CD4-positive, alpha-beta T cell treated with Interleukin-1 beta for 1 hour (primary cell): Measurements from ENCODE around the gene NUDT21.
"Not testable (repeated sequence)": the region's sequence is repeated elsewhere in the genome, so short reads cannot be mapped to it uniquely, and the experiment has no call there.

Experiments used
- DNase-seq, 2 donors: peaks; one replicate each; pipeline ENCODE4 v3.0.0-alpha.2; 2020 to 2022

NUDT21 gene

DNA sequence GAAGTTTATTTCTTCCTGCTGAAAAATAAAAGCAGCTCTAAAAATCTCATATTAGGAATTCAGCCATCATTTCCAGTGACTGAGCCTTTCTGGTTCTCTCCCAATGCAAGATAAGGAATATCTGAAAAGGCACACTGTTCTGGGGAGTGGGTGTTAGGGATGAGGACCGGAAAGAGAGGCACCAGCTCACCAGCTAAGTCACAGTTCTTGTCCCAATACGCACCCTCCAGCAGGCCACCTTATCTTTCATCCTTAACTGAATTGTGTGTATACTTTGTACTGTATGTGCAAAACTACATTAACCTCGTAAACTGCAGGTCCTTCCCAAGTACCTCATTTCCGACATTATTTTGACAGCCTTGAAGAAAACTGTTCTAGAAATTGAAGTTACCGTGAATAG is 36.8 kb downstream of the NUDT21 start:
- DNase-seq = no peak

DNA sequence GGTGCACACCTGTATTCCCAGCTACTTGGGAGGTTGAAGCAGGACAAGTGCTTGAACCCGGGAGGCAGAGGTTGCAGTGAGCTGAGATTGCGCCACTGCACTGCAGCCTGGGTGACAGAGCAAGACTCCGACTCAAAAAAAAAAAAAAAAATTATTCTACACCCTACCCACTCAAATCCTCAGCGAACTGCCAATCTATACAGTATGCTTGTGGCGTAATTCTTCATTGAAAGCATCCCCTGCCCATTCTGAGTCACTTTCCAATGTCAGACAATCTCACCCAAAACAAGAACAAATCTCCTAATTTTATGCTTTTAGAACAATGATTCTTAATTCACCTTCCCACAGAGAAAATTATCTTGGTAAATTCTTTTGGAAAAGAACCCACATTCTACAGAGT is 37.8 kb downstream of the NUDT21 start:
- no peak for DNase-seq

DNA sequence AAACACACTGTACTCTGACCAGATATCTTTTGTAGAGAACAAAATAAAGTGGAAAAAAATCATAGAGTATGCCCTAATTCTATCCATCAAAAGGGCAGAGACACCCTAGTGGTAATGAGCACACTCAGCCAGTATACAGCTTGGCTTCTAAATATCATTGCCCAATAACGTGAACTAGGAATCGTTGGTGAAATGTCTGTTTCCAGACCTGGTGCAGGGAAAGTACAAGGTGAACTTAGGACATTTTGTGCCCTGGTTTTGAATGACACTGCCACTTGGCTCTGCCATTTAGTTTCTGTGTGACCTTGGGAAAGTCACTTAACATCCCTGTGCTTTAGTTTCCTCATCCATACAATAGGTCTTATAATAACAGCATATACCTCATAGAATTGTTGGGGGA is 39.5 kb downstream of the NUDT21 start:
- no peak for DNase-seq

DNA sequence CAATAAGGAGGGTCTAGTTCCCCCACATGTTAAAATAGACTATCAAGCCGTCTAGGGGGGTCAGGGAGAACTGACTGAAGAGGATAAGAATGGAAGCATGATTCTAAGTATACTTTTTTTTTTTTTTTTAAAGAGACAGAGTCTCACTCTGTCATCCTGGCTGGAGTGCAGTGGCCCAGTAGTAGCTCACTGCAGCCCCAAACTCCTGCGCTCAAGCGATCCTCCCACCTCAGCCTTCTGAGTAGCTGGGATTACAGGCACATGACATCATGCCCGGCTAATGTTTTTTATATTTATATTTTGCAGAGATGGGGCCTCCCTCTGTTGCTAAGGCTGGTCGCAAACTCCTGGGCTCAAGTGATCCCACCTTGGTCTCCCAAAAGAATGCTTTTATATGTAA is 40.0 kb downstream of the NUDT21 start:
- no peak for DNase-seq

DNA sequence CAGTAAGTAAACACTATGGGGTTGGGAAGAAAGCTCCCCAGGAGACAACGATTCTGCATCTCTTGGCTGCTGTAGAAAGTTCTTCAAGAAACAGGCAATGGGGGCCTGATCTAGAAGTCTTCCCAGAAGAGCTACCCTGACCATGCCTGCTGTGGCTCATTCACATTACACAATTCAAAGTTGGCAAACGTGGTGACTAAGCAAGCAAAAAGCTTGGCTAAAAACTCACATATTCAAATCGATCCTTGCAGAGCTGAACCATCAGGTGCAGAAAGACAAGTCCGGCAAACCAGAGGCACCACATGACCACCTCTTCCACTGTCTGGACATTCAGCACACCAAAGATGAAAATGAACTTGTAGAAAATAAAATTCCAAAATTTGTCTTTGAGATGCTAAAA is 41.9 kb downstream of the NUDT21 start:
- no peak for DNase-seq

DNA sequence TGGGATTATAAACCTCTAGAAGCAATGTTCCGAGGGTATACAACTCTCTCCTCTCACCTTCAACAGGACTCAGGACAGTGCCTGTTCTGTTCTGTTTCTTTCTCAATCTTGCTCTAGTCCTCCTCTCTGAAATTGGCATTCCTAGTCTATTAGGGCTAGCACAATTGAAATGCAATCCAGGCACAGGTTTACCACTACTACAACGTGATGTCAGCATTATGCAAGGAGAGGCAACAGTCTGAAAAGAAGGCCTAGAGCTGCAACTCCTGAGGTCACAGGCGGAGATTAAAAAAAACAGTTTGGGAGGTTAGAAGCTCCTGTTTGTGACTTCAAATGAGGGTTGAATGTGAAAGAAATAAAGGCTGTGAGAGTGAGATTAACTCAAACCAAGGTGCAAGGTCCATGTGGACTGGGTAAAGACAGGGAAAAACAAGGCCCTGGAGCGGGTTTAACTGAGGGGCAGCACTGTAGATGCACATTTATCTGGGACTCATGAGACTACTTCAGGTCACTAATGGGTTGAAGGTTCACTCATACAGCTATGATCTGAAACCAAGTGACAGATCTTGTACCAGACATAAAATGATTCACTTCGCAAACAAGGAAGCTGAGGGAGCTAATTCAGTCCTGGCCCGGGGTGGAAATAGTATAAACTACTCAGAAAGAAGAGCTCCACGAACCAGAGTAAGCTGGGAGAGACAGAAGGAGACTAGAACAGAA is 42.6 kb downstream of the NUDT21 start:
- no peak for DNase-seq

DNA sequence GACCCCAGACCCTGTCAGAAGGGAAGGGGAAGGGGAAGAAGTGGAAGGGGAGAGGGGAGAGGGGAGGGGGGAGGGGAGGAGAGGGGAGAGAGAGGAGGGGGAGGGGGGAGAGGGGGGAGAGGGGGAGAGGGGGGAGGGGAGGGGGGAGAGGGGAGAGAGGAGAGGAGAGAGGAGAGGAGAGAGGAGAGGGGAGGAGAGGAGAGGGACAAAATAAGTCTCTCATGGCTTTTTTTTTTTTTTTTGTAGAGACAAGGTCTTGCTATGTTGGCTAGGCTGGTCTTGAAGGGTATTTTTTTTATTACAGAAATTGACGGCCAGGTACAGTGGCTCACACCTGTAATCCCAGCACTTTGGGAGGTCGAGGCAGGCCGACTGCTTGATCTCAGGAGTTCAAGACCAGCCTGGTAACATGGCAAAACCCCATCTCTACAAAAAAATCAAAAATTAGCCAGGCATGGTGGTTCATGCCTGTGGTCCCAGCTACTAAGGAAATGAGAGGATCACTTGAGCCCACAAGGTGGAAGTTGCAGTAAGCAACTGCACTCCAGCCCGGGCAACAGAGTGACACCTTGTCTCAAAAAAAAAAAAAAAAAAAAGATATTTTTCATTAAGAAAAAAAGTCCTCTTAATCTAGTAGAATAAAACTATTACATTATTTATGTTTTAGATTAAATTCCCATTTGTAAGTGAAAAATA is 45.0 kb downstream of the NUDT21 start:
- DNase-seq = no peak

DNA sequence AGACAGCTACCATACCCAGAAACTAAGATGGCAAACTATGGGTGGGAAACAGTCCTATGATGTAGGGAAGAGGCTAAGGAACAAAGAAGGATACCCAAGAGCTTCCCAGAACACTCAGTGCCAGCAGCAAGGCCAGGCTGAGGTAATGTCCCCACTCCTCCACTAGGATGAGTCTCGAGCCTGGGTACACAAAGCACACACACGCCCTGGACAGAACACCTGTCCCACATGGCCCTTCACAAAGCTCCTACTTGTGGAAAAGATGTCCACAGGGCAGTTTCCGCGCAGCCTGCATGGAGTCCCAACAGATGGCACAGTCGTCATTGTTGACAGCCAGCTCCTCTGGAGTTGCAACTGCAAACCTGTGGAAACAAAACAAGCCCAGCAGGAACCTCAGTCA is 49.6 kb downstream of the NUDT21 start:
- DNase-seq = no peak

DNA sequence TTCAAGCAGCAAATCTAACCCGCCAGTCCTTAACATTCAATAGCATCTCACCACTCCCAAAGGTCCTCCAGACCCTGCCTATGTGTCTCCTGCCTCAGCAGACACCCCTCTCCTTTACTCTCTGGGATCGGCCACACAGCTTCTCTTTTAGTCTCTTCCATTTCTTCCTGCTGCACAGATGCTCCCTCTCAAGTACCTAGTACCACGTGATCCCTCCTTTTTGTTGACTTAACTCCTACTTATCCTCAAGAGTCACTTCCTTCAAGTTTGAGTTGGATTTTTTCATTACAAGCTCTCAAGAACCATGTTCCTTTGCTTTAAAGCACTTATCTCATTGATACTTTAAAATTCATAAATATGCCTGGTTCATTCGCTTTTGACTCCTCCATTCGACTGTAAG is 50.7 kb downstream of the NUDT21 start:
- no peak for DNase-seq

DNA sequence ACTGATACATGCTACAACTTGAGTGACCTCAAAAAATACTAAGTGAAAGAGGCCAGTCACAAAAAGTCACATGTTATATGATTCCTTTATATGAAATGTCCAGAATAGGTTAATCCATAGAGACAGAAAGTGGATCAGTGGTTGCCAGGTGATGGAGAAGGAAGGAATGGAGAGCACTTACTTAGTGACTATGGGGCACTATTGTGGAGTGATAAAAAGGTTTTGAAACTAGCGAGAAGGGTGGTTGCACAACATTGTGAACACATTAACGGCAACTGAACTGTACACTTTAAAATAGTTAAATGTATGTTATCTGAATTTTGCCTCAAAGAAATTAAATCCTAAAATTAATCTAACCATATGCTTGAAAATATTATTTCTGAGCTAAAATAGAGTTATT is 51.6 kb downstream of the NUDT21 start:
- DNase-seq = no peak

DNA sequence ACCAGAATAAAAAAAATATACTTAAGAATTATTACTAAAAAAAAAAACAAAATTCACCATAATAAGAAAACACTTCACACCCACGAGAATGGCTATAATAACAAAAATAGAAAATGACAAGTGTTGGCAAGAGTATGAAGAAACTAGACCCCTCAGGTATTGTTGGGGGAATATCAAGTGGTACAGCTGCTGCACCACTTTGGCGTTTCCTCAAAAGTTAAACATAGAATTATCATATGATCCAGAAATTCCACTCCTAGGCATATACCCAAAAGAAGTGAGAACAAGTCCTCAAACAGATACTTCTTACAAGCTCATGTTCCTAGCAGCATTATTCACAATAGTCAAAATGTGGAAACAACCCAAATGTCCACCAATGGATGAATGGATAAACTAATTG is 52.1 kb downstream of the NUDT21 start:
- no peak for DNase-seq

DNA sequence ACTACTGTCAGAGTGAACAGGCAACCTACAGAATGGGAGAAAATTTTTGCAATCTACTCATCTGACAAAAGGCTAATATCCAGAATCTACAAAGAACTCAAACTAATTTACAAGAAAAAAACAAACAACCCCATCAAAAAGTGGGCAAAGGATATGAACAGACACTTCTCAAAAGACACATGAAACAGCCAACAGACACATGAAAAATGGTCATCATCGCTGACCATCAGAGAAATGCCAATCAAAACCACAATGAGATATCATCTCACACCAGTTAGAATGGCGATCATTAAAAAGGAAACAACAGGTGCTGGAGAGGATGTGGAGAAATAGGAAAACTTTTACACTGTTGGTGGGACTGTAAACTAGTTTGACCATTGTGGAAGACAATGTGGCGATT is 54.4 kb downstream of the NUDT21 start:
- not testable (repeated sequence) for DNase-seq

DNA sequence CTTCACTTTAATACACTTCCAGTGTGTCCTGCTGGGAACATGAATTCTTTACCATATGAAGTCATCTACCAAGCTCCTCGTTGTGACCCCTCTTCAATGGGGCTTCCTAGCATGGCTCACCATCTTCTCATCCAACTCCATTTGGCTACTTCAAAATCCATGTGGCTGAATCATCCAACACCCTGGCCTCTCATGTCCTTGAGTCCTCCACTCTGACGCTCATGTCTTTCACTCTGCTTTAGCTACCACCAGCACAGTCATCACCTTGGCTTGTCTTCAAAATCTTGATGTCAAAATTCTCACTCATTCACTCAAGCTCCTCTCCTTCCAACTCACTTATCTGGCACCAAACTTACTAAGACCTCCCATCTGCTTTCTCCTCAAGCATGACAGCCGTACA is 61.6 kb downstream of the NUDT21 start:
- DNase-seq = no peak

DNA sequence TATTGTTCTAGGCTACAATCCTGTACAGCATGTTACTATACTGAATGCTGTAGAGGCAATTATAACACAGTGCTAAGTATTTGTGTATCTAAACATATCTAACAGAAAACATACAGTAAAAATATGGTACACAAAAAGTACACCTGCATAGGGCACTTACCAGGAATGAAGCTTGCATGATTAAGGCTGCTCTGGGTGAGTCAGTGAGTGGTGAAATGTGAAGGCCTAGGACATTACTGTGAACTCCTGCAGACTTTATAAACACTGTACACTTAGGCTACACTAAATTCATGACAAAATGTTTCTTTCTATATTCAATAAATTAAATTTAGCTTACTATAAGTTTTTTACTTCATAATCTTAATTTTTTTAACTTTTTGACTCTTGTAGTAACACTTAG is 62.9 kb downstream of the NUDT21 start:
- DNase-seq = no peak

DNA sequence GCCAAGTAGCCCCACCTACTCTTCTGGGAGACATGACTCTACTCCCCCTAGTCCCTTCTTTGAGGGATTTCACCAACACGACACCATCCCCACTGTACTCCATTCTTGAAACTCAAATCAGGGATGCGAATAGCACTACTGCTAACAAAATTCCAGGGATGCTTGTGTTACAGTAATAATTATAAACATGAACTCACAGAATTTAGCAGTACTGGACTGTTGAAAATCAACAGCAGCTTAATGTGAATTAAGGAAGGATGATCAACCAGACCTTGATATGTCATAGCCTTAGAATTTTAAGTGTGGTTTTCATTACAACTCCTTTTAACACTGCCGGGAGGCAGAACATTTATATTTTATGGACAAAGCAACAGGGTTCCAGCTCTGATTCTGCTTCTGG is 63.7 kb downstream of the NUDT21 start:
- no peak for DNase-seq

DNA sequence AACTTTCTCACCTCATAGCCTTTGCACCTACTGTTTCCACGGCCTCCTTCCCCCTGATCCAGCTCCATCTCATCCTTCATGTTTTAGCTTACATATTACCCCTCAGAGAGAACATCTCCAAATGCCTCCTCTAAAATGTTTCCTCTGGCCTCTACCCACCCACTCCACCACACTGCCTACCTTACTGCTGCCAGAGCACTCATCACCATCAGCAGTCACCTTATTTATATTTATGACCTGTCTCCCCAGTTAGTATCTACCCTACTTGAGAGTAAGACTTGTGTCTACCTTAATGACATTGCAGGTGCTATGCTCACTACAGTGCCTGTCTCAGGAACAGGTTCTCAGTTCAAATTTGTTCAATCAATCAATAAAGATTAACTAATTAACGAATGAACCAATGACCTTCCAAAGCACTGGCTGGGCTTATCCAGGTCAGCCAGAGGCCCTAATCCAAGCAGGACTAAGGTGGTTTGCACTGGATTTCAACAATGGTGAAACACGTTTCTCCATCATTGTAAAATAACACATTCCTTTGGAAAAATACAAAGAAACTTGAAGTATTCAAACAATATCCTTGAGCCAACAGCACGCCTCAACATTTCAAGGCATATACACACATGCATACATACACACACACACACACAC is 66.9 kb downstream of the NUDT21 start:
- DNase-seq = no peak

DNA sequence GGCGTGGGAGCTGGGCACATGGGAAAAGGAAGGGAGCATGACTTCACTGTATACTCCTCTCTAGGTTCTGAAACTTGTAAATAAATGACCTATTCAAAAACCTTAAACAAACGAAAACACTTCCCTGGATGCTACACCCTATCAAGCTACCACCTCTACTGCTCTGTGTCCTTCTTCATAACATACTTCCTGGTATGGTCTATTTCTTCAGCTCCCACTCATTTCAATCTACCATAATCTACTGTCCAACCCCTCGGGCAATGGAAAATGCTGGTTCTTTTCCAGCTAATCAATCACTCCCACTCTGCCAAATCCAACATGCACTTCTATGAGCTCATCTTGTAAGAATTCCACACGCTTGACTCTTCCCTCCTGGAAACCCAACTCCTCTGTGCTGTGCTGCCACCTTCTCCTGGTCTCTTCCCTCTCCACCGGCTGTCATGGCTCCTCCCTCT is 68.2 kb downstream of the NUDT21 start:
- no peak for DNase-seq

DNA sequence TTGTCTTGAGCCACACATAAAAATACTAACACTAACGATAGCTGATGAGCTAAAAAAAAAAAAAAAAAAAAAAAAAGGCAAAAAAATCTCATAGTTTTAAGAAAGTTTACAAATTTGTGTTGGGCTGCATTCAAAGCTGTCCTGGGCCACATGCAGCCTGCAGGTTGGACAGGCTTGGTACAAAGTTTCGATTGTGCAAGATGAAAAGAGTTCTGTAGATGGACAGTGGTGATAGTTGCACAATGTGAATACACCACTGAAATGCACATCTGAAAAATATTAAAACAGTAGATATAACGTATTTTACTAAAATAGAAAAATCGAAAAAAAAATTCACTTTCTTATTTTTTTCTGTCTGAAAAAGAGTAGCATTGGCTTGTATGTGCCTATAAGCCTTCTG is 68.7 kb downstream of the NUDT21 start:
- no peak for DNase-seq

DNA sequence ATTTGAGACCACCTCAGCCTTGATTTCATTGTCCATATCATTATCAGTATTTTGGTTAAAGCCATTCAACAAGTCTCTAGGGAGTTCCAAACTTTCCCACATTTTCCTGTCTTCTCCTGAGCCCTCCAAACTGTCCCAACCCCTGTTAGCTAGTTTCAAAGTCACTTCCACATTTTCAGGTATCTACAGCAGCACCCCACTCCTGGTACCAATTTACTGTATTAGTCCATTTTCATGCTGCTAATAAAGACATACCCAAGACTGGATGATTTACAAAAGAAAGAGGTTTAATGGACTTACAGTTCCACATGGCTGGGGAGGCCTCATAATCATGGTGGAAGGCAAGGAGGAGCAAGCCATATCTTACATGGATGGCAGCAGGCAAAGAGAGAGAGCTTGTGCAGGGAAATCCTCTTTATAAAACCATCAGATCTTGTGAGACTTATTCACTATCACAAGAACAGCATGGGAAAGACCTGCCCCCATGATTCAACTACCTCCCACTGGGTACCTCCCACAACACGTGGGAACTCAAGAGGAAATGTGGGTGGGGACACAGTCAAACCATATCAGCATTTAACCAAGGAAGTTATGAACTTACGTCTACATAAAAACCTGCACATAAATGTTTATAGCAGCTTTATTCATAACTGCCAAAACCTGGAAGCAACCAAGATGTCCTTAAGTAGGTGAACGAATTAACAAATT is 70.2 kb downstream of the NUDT21 start:
- DNase-seq = not testable (repeated sequence)
